KMS-11 (cell line): Measurements from ENCODE around the gene CPE.

Experiments
- H2AFZ ChIP-seq: fragments of 200-600 bp; sonication (generic); 2 replicates; pipeline ENCODE4 v1.6.1; 2016; ENCODE audit warnings: antibody characterized with exemption, mixed run types, low read depth
- H3K27ac ChIP-seq: fragments of 200-600 bp; sonication (generic); 2 replicates; pipeline ENCODE4 v1.6.1; 2016; ENCODE audit warnings: mild to moderate bottlenecking, mixed run types
- H3K27me3 ChIP-seq: fragments of 200-600 bp; sonication (generic); 2 replicates; pipeline ENCODE4 v1.6.1; 2017; ENCODE audit warnings: mild to moderate bottlenecking, low read depth, mixed run types, moderate library complexity; ENCODE audit not compliant: insufficient read depth
- H3K36me3 ChIP-seq: fragments of 200-600 bp; sonication (generic); 2 replicates; pipeline ENCODE4 v1.6.1; 2017; ENCODE audit warnings: mild to moderate bottlenecking, mixed run types; ENCODE audit not compliant: insufficient read depth
- H3K4me1 ChIP-seq: fragments of 200-600 bp; sonication (generic); 2 replicates; pipeline ENCODE4 v1.6.1; 2016; ENCODE audit warnings: mild to moderate bottlenecking, low read depth, mixed run types; ENCODE audit not compliant: poor library complexity, severe bottlenecking
- H3K4me2 ChIP-seq: fragments of 200-600 bp; sonication (generic); 2 replicates; pipeline ENCODE4 v1.7.0; 2016; ENCODE audit warnings: mild to moderate bottlenecking, mixed run types
- H3K4me3 ChIP-seq: fragments of 200-600 bp; sonication (generic); IDR thresholded peaks from 2 replicates; pipeline ENCODE4 v1.6.1; 2017; ENCODE audit warnings: low read depth, low read length, mixed read lengths; ENCODE audit not compliant: insufficient read depth
- H3K79me2 ChIP-seq: fragments of 200-600 bp; sonication (generic); 2 replicates; pipeline ENCODE4 v1.6.1; 2016; ENCODE audit warnings: low read depth, mixed run types; ENCODE audit not compliant: insufficient read depth
- H3K9ac ChIP-seq: fragments of 200-600 bp; sonication (generic); 2 replicates; pipeline ENCODE4 v1.6.1; 2016; ENCODE audit warnings: mild to moderate bottlenecking, mixed run types
- H4K20me1 ChIP-seq: fragments of 200-600 bp; sonication (generic); 2 replicates; pipeline ENCODE4 v1.6.1; 2016; ENCODE audit warnings: mild to moderate bottlenecking, mixed run types; ENCODE audit not compliant: insufficient read depth
- TF ChIP-seq, protein P1 (sequence below): fragments of 200-600 bp; sonication (generic); conservative IDR thresholded peaks from 2 replicates; pipeline ENCODE4 v1.6.1; 2017; ENCODE audit warnings: low read depth, mild to moderate bottlenecking, antibody characterized with exemption, low read length, moderate library complexity, mixed read lengths

Gene CPE

DNA sequence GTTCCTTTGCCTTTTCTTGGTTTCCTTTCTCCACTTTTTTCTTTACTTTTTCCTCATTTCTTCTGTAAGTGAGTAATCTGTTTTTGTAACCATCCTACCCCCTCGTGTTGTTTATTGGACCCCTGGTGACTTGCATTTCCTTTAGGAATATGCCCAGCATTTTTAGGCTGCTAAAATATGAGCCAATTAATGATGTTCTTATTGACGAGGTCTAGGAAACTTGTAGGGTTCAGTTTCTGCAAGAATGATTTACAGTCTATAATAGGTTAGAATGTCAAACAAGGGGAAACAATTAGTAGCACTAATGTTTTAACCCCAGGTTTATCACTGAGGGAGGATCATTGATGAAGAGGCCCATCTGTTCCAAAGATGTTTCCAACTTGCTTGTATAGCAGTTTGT, 79.0 kb downstream of the CPE start:
- H3K4me3 ChIP-seq = no peak overlapping the region
- H3K4me1 ChIP-seq = no peaks in the 10 kb centered on the region
- H3K9ac ChIP-seq = no peak overlapping the region
- TF ChIP-seq, protein P1, sequence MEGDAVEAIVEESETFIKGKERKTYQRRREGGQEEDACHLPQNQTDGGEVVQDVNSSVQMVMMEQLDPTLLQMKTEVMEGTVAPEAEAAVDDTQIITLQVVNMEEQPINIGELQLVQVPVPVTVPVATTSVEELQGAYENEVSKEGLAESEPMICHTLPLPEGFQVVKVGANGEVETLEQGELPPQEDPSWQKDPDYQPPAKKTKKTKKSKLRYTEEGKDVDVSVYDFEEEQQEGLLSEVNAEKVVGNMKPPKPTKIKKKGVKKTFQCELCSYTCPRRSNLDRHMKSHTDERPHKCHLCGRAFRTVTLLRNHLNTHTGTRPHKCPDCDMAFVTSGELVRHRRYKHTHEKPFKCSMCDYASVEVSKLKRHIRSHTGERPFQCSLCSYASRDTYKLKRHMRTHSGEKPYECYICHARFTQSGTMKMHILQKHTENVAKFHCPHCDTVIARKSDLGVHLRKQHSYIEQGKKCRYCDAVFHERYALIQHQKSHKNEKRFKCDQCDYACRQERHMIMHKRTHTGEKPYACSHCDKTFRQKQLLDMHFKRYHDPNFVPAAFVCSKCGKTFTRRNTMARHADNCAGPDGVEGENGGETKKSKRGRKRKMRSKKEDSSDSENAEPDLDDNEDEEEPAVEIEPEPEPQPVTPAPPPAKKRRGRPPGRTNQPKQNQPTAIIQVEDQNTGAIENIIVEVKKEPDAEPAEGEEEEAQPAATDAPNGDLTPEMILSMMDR = no peak
- no peak overlapping the region for H3K4me2 ChIP-seq
- no peaks in the 10 kb centered on the region for H3K27me3 ChIP-seq
- no peaks in the 10 kb centered on the region for H4K20me1 ChIP-seq
- H3K27ac ChIP-seq = no peak overlapping the region
- H3K36me3 ChIP-seq = no peaks in the 10 kb centered on the region
- H3K79me2 ChIP-seq = no peaks in the 10 kb centered on the region
- no peak overlapping the region for H2AFZ ChIP-seq

DNA sequence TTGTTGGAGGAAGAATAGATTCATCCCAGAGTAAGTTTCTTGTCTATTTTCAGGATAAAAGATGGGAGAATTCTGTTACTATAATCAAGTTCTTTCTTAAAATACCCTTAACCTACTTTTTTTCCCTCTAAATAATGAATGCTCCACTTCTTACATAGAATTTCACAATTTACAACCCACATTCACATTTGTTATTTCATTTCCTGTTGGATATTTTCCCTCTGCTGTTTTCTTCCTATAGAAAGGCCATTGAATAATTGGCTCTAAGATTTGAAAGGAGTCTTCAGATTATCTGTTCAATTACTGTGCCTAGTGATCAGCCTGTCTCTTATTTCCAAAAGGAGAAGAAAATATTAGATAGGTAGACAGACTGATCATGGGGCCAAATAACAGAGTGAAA, 79.7 kb downstream of the CPE start:
- Histone ChIP-seq H3K27ac (no peak overlapping the region), H2AFZ (no peak overlapping the region), H3K9ac (no peak overlapping the region), H3K36me3 (no peaks in the 10 kb centered on the region), H4K20me1 (no peaks in the 10 kb centered on the region), H3K27me3 (no peaks in the 10 kb centered on the region), H3K4me3 (no peak overlapping the region), H3K79me2 (no peaks in the 10 kb centered on the region), H3K4me1 (no peaks in the 10 kb centered on the region), H3K4me2 (no peak overlapping the region)
- TF ChIP-seq, protein P1 = no peak

DNA sequence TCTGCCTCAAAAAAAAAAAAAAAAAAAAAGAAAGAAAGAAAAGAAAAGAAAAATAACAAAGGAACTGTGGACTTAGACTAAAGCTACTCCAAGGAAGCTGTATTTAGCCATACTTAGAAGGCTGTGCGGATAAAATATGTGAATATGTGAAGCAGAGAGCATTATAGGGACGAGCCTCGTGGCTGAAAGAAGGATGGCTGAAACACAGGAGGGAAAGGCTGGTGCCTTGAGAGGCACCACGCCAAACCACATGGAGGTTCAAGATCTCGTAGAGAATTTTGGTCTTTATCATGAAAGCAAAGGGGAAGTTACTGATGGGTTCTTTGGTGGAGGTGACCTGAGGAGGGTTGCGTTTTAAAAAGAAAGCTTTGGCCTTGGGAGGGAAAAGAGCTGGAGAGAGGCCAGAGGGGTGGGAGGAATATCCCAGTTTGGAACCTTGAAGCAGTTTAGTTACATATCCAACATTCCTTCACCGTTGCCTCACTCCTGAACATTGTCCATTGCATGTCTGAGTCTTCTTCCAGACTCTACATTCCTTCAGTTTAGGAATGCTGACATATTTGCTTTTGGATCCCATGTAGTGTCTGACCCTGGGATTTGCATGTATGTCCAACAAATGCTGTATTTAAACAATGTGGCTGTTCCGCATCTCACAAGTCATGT, 82.5 kb downstream of the CPE start:
- Histone ChIP-seq H3K27ac (no peak overlapping the region), H3K27me3 (no peaks in the 10 kb centered on the region), H3K79me2 (no peaks in the 10 kb centered on the region), H3K4me3 (no peak overlapping the region), H2AFZ (no peak overlapping the region), H3K4me2 (no peak overlapping the region), H3K4me1 (no peaks in the 10 kb centered on the region), H3K36me3 (no peaks in the 10 kb centered on the region), H4K20me1 (no peaks in the 10 kb centered on the region), H3K9ac (no peak overlapping the region)
- TF ChIP-seq, protein P1 = no peak

DNA sequence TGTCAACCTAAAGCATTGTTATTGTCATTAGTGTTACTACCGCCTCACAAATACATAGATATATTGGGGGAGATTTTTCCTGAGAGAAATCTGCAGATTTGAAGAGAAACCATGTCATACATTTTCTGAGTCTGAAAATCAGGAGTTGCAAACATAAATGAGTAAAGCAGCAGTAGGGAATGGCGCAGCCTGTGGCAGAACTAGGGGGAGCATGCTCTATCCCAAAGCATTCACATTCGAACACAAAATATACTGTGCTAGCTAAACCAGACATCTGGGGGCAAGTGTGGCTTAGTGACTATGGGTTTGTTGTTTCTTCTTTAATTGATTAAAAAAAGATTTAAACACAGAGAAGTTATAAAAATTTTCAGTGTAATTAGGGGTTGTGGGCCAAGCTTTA, 83.2 kb downstream of the CPE start:
- H3K4me2 ChIP-seq = no peak overlapping the region
- H3K79me2 ChIP-seq = no peaks in the 10 kb centered on the region
- no peaks in the 10 kb centered on the region for H4K20me1 ChIP-seq
- no peaks in the 10 kb centered on the region for H3K36me3 ChIP-seq
- H3K27me3 ChIP-seq = no peaks in the 10 kb centered on the region
- H3K9ac ChIP-seq = no peak overlapping the region
- TF ChIP-seq, protein P1 = no peak
- no peaks in the 10 kb centered on the region for H3K4me1 ChIP-seq
- no peak overlapping the region for H2AFZ ChIP-seq
- no peak overlapping the region for H3K4me3 ChIP-seq
- H3K27ac ChIP-seq = no peak overlapping the region
